SK-MEL-5 (cell line): ENCODE measurements around the gene NXN. TPM values are rescaled to one million over a fixed set of nuclear protein-coding genes. Genes with fewer than 3 reads are reported as not detected.
"Not testable (repeated sequence)": the region's sequence is repeated elsewhere in the genome, so short reads cannot be mapped to it uniquely, and the experiment has no call there.

Source experiments
- DNase-seq: peaks from one replicate; pipeline ENCODE4 v3.0.0-alpha.2; 2016; ENCODE audit warnings: low read depth, low spot score
- in situ Hi-C: cut with HindIII; loops from 2 replicates; pipeline ENCODE4 v1.10.0; 2016; ENCODE audit warnings: low sequenced_read_pairs, high pct_unique_total_duplicates, low pct_unique_long_range_greater_than_20kb
- total RNA-seq: library from RNA; depleted of rRNA; stranded (reverse); fragments of >200 nt; shearing (Covaris generic); gene quantifications from 2 replicates; pipeline ENCODE4 v1.2.3, GENCODE V29; 2014

The NXN gene
- total RNA-seq, 1 experiment from 2014 or later: 12.4 TPM

GRCh38 chr17:811051-811784 lies 168.4 kb downstream of the NXN start:
- in situ Hi-C loops: no loop called here
- DNase-seq: no peak

DNA sequence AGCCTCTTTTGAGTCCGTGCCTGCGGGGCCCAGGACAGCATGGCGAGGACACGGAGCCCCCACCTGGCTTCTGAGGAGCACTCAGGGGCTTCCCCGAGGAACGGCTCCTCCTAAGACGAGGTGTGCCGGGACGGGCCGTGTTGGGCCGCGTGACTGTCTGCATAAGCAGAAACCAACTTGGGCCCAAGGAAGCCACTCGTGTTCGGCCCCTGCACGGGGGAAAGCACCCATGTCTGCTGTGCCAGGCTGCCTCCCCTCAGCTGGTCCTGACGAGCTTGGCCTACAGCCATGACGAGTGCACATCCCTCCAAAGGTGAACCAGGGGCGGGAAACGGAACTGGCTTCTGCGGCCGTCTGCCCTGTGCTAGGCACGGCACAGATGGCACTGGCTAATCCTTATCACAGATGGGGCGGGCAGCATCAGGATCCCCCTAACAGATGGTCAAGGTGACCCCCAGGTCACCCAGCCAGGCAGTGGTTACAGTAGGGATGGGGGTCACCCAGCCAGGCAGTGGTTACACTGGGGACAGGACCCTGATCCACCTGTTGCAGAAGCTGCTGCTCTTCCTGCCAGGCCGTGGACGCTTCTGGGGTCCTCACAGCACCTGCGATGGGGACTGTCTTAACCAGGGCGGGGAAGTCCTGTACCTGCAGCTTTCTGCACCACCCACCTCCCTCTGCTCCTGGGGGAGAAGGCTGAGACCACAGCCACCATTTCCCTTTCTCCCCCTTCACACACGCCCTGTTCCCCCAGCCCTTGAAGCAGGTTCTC lies 171.9 kb downstream of the NXN start:
- in situ Hi-C loops: no loop called here
- DNase-seq: no peak

GRCh38 chr17:806781-807522 lies 172.6 kb downstream of the NXN start:
- no peak for DNase-seq
- in situ Hi-C loops: no loop called here

GRCh38 chr17:806346-806745 lies 173.2 kb downstream of the NXN start:
- DNase-seq: no peak
- in situ Hi-C loops: no loop called here

- DNase-seq, in situ Hi-C loops: not testable (repeated sequence)
Observed at GRCh38 chr17:805886-806285, 173.7 kb downstream of the NXN start.

DNA sequence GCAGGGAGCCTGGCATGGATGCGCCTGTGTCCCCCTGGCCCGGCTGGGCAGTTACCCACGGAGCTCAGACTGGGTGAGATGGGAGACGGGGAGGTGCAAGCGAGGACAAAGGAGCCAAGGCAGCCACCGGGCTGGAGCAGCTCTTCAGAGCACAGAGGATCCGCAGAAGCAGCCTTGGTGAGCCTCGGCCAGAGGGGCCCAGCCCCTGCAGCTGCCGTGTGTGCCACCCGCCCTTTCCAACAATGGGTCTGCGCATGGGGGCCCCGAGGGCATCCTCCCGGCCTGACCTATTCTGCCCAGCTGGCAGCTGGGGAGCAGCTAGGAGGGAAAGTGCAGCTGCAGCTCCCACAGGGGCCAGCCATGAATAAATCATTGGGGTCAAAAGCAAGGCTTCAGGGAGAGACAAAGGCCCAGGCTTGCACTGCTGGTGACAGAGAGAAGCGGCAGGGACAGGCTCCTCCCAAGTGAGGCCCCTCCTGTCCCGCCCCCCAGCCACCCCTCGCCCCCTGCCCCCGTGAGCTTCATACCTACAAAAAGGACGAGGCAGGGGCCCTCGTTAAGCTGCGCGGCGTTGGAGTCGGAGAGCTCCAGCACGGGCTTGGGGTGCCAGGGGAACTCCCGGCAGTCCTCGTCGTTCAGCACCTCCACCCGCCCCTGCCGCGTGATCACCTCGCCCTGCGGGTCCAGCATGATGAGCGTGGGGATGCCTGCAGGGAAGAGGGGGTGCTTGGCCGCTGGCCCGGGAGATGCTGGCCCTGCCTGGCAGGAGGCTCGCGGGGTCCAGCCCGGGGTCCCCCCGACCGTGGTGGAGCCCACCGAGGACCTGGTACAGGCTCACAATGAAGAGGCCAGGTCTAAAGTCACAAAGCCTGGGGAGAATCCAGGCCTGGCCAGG lies 174.8 kb downstream of the NXN start:
- no peak for DNase-seq
- in situ Hi-C loops: no loop called here

GRCh38 chr17:802901-803881 lies 176.4 kb downstream of the NXN start:
- in situ Hi-C loops: no loop called here
- DNase-seq: no peak

DNA sequence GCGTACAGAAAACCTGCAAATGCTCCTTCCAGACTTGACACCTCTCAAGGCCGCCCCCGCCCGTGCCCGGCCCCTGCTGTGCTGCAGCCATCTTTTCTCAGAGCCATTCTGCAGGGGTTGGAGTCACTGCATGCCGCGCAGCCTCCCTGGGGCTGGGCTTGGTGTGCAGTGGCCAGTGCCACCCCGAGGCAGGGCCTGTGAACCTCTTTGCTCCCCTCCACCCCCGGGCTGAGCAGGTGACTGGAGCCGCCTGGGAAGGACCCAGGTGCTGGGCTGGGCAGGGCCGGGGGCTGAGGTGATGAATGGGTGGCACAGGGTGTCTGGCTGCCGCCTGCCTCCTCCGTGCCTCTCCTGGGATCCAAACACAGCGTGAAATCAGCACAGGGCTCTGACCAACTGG lies 177.1 kb downstream of the NXN start:
- DNase-seq: no peak
- in situ Hi-C loops: no loop called here

DNA sequence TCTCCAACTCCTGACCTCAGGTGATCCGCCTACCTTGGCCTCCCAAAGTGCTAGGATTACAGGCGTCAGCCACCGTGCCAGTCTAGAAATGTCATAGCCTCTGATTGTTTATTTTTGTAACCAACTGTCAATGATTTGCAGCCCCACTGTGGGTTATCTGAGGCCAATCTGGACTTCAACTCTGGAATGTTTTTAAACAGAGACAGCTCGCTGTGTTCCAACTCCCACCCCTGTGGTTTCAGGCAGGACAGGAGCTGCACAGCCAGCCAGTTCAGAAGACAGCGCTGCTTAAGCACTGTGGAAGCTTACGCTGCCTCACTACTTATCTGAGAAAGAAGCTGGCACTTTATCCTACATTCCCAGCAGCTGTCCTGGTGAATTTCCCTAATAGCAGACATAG lies 177.9 kb downstream of the NXN start:
- no peak for DNase-seq
- in situ Hi-C loops: no loop called here

GRCh38 chr17:800446-801242 lies 178.9 kb downstream of the NXN start:
- in situ Hi-C loops: no loop called here

GRCh38 chr17:799261-799660 lies 180.3 kb downstream of the NXN start:
- DNase-seq: no peak
- in situ Hi-C loops: no loop called here

More at GRCh38 chr17:800446-801242, 178.9 kb downstream of the NXN start:
- DNase-seq: no peak

GRCh38 chr17:798246-798645 lies 181.3 kb downstream of the NXN start:
- DNase-seq: no peak
- in situ Hi-C loops: no loop called here

- in situ Hi-C loops: no loop called here
- no peak for DNase-seq
Observed at GRCh38 chr17:797236-797840, 182.2 kb downstream of the NXN start.

DNA sequence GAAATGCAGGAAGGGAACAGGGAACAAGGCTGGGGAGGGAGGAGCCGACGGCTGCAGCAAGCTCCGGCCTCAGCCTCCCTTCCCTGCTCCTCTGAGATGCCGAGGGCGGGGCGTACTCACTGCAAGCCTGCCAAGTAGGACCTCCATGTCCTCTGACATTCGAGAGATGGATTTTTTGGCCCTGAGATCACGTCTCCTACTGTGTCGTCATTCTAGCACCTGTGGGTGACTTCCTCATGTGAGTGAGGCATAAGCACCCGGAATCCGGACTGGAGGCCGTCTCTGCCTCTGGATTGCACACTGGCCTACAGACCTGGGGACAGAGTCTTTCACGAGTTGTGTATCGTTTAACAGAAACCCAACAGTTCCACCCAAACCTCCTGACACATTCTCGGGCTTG lies 183.0 kb downstream of the NXN start:
- no peak for DNase-seq
- in situ Hi-C loops: no loop called here

DNA sequence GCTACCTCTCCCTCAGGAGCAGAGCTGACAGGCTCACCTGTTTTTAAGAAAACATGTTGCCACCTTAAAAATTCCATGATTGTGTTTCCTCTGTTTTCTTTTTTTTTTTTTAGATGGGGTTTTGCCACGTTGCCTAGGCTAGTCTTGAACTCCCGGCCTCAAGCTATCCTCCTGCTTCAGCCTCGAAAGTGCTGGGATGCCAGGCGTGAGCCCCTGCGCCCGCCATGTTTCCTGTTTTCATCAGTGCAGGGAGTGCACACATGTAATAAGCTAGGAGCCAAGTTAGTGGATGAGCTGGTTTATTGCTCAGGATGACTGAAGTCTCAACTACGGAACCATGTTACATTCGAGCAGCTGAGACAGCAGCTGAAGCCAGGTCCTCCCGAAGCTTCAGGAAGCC lies 183.9 kb downstream of the NXN start:
- in situ Hi-C loops: no loop called here
- DNase-seq: no peak
